ENCODE measurements around the gene PRPF40B. TPM values are rescaled to one million over a fixed set of nuclear protein-coding genes. Genes with fewer than 3 reads are reported as not detected.

The PRPF40B gene
- total RNA-seq, 1 donor from 2014 or later, result 7.3 TPM

Small RNA genes lying within 50 kb of the gene (small RNA-seq; reads per million reads assigned to genes)
- gene HIGD1AP9 (not detected), gene POLR2KP1 (not detected), gene RNU6-834P (not detected)

Other genes starting within 250 kb of the PRPF40B start
- gene KCNH3, start 84.5 kb upstream of the PRPF40B start, total RNA-seq, result 0.52 TPM
- 33.9 TPM for gene MCRS1, start 55.4 kb upstream of the PRPF40B start, total RNA-seq
- not detected for gene FAM186B, start 17.9 kb upstream of the PRPF40B start, total RNA-seq
- 19.3 TPM for gene FMNL3, start 83.8 kb downstream of the PRPF40B start, total RNA-seq
- 185 TPM for gene TMBIM6, start 118.0 kb downstream of the PRPF40B start, total RNA-seq
- gene NCKAP5L, start 204.9 kb downstream of the PRPF40B start, total RNA-seq, result 19.3 TPM
- gene BCDIN3D, start 219.5 kb downstream of the PRPF40B start, total RNA-seq, result 6.8 TPM

Data from skeletal muscle tissue (tissue), 2 donors.